T-helper 1 cell treated with Interleukin-12 subunit alpha and Interleukin-12 subunit beta and Interleukin-4 antibody, amounts not matched to agents 30 μg/mL and 1 μg/mL, for 36 hours (primary cell): Measurements from ENCODE around the gene FBXO31.
"Not testable (repeated sequence)": the region's sequence is repeated elsewhere in the genome, so short reads cannot be mapped to it uniquely, and the experiment has no call there.

ENCODE experiments used
- H3K27ac Mint-ChIP-seq: one replicate; pipeline ENCODE4 v1.8.0; 2021; ENCODE audit warnings: mild to moderate bottlenecking, mixed read lengths
- H3K27me3 Mint-ChIP-seq: one replicate; pipeline ENCODE4 v1.8.0; 2021; ENCODE audit warnings: low read depth, mixed read lengths
- H3K36me3 Mint-ChIP-seq: one replicate; pipeline ENCODE4 v1.8.0; 2021; ENCODE audit warnings: low read depth, mixed read lengths
- H3K4me1 Mint-ChIP-seq: one replicate; pipeline ENCODE4 v1.8.0; 2021; ENCODE audit warnings: low read depth, mixed read lengths
- H3K4me3 Mint-ChIP-seq: one replicate; pipeline ENCODE4 v1.8.0; 2021; ENCODE audit warnings: mild to moderate bottlenecking, moderate library complexity, mixed read lengths
- H3K9me3 Mint-ChIP-seq: one replicate; pipeline ENCODE4 v1.8.0; 2021; ENCODE audit warnings: mixed read lengths

Gene FBXO31

DNA sequence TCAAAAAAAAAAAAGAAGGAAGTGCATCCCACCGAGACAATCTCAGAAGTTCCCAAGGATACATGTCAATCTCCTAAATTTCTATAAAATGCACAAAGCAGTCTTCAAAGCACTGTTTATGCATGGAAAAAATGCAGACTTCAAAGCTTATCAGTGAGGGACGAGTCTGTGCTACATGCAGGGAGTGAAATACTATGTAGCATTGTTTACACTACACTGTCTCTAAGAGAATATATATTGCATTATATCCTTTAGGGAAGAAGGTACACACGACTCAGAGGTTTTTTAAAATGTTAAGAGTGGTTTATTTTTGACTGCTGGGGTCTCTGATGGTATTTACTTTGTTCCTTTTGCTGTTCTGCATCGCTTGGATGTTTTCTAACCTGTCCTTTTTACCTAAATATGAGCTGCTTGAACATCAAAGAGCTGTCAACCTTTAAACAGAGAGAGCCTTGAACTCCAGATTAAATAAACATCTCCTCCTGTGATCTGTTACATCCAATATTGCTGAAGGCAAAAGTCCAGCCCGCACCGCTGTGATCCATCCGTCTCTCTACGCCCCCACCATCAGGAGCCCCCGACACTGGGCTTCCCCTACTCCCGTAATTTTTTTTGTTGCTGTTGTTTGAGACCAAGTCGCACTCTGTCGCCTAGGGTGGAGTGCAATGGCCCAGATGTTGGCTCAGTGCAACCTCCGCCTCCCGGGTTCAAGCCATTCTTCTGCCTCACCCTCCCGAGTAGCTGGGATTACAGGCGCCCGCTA is 1.4 kb downstream of the FBXO31 start:
- Mint-ChIP-seq H3K27ac (peak overlapping the region; percentile 88), H3K27me3 (no peaks in the 10 kb centered on the region), H3K36me3 (peaks cover 7% of the 10 kb centered on the region), H3K4me1 (peaks cover 38% of the 10 kb centered on the region), H3K9me3 (no peaks in the 10 kb centered on the region), H3K4me3 (peak overlapping the region; percentile 80)

DNA sequence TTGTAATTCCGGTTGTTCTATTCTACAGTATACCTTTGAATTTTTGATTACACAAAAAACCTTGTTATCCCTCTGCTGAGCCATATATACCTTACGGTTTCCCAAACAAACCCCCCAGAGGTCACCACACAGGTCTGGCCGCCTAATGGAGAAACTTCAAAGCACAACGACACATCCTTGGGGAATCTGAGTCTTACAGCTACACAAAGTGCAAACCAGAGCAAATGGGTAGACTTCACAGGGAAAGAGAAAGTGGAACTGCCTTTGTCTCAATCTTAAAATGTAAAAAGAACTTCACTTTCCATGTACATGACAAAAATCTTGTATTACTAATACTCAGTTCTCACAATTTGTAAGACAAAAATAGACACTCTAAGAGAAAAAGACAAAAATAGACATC is 2.7 kb downstream of the FBXO31 start:
- Mint-ChIP-seq H3K9me3 (no peaks in the 10 kb centered on the region), H3K36me3 (peaks cover 10% of the 10 kb centered on the region), H3K4me3 (peak overlapping the region; percentile 82), H3K27ac (peak overlapping the region; percentile 88), H3K4me1 (peaks cover 29% of the 10 kb centered on the region), H3K27me3 (no peaks in the 10 kb centered on the region)

DNA sequence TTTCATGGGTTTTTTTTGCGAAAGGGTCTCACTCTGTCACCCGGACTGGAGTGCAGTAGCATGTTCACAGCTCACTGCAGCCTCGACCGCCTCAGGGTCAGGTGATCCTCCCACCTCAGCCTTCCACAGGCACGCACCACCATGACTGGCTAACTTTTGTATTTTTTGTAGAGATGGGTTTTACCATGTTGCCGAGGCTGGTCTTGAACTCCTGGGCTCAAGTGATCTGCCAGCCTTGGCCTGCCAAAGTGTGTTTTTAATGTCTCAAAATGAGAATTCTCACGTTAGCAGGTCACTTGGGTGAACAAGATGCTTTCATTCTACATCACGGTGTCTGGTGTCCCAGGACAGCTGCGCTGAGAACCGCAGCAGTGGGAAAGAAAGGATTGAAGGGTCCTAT is 3.2 kb downstream of the FBXO31 start:
- Mint-ChIP-seq H3K27ac (peak overlapping the region; percentile 88), H3K9me3 (no peaks in the 10 kb centered on the region), H3K36me3 (peaks cover 10% of the 10 kb centered on the region), H3K4me1 (peaks cover 31% of the 10 kb centered on the region), H3K4me3 (no peak overlapping the region), H3K27me3 (no peaks in the 10 kb centered on the region)

DNA sequence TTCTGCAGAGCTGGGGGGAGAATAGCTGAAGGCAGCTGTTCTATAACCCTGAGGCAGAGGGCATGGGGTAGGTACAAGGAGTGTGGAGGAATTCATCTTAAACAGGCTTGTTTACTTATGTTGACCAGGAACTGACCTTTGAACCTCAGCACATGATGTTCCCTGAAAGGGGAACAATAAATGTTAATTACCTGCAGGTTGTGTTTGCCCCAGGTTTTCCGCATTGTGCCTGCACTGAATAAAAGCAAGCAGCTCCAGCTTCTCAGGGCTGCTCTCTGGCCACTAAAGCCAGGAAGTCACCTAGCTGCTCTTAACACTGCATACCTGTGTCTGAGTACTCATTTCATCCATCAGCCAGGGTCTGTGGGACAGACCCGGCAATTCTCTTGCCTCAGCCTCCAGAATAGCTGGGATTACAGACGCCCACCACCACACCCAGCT is 4.2 kb downstream of the FBXO31 start:
- not testable (repeated sequence) for H3K27ac Mint-ChIP-seq, H3K9me3 Mint-ChIP-seq, H3K36me3 Mint-ChIP-seq, H3K4me3 Mint-ChIP-seq, H3K27me3 Mint-ChIP-seq
- peaks cover 30% of the 10 kb centered on the region for H3K4me1 Mint-ChIP-seq

DNA sequence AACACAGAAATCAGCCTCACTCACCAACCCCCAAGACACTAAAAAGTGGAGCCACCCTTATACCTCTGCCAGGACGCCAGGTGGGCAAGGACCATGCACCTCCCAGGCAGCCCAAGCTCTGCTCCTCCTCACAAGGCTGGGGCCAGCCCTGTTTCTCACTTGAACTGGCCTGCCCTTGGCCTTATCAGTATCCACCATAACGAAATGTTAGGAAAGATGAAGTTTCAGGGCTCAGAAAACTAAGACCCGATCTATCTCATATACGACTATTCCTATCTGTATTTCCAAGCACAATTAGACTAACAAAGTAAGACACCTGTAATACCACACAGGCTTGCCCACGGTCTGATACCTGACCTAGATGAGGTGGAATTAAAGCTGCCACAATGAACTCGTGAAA is 6.9 kb downstream of the FBXO31 start:
- no peak overlapping the region for H3K27ac Mint-ChIP-seq
- H3K27me3 Mint-ChIP-seq: no peaks in the 10 kb centered on the region
- no peaks in the 10 kb centered on the region for H3K9me3 Mint-ChIP-seq
- H3K36me3 Mint-ChIP-seq: peaks cover 8% of the 10 kb centered on the region
- H3K4me1 Mint-ChIP-seq: peaks cover 20% of the 10 kb centered on the region
- no peak overlapping the region for H3K4me3 Mint-ChIP-seq

DNA sequence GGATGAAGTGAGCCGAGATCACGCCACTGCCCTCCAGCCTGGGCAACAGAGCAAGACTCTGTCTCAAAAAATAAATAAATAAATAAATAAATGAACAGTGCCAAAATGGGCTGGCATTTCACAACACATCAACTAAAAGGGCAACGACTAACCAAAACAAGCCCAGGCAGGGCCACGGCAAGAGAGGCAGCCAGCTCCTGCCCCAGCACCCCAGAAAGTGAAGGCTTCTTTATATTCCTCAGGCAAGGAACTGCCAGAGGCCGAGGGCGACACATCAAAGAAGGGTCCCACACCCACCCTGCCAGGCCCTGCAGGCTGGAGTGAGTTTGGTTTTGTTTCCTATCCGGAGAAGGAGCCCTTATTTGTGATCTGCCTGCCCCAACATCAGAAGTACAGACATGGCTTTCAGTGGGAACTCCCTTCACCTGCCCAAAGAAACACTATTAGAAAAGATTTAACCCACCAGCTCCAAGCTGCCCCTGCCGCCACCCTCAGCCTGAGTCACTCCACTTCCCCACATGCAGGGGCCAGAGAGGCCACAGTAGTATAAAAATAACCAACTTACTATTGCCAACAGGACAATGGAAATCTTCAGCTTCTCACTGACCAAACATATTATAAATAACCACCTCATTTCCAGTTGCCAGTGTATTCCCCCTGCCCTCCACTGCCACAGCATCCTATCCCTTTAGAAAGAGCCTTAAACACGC is 8.0 kb downstream of the FBXO31 start:
- Mint-ChIP-seq H3K9me3 (no peaks in the 10 kb centered on the region), H3K27me3 (no peaks in the 10 kb centered on the region), H3K4me3 (no peak overlapping the region), H3K36me3 (peaks cover 2% of the 10 kb centered on the region), H3K27ac (no peak overlapping the region), H3K4me1 (peaks cover 16% of the 10 kb centered on the region)

DNA sequence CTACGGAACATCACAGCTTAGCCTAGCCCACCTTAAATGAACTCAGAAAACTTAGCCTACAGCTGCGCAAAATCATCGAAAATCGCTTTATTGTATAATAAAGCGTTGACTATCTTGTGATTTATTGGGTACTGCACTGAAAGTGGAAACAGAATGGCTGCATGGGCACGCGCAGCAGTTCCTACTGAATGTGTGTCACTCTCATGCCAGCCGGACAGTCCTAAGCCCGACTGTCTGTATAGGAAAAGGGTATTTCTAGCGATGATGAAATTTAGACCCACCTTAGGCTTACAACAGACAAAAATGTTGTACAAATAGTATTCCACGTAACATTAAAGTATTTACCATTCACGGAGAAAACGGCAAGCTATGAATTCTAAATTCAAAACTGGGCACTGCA is 9.3 kb downstream of the FBXO31 start:
- no peak overlapping the region for H3K4me3 Mint-ChIP-seq
- no peaks in the 10 kb centered on the region for H3K9me3 Mint-ChIP-seq
- H3K36me3 Mint-ChIP-seq: peaks cover 2% of the 10 kb centered on the region
- peaks cover 14% of the 10 kb centered on the region for H3K4me1 Mint-ChIP-seq
- H3K27me3 Mint-ChIP-seq: no peaks in the 10 kb centered on the region
- no peak overlapping the region for H3K27ac Mint-ChIP-seq

DNA sequence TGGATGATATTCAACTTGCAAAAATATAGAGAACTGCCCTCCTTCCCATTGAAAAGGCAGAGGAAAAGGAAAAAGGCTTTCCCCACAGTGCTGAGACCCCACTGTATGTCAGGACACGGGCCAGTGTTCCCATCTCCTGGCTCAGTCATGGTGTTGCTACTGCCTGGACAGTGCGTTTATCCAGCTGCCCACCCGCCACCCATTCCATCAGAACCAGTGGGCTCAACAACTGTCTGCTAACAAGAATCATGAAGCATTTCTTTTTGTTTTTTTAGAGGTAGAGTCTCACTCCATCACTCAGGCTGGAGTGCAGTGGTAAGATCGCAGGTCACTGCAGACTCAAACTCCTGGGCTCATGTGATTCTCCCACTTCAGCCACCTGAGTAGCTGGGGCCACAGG is 11.3 kb downstream of the FBXO31 start:
- H3K4me1 Mint-ChIP-seq: peaks cover 16% of the 10 kb centered on the region
- H3K4me3 Mint-ChIP-seq: no peak overlapping the region

DNA sequence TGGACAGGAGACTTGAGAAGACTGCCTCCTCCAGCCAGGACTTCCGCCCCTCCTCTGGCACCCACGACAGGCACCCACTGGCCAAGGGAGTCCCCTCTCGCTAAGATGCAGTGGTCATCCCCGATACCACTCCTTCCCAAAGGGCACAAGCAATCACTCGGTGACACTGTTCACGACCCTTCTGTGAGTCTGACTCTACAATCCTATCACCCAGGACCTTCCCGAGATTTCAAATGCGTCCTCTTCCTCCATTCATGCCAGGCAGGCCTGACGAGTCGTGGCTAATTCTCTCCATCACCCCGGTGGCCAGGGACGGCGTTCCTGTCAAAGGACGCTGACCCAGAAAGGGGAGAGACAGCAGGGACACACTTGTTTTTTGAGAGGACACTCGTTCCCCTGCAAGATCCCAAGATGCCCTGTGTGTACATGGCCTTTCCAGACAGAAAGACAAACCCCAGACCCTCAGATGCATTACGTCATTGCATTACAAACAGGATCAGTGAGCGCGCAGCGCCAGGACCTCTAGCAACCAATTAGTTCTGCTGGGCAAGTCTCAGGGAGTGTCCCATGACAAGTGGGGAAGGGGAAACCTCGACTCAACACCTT is 12.2 kb downstream of the FBXO31 start:
- peaks cover 16% of the 10 kb centered on the region for H3K4me1 Mint-ChIP-seq
- H3K27ac Mint-ChIP-seq: no peak overlapping the region
- H3K36me3 Mint-ChIP-seq: no peaks in the 10 kb centered on the region

More for the DNA sequence above, 11.3 kb downstream of the FBXO31 start:
- H3K27ac Mint-ChIP-seq: no peak overlapping the region
- peaks cover 2% of the 10 kb centered on the region for H3K36me3 Mint-ChIP-seq
- no peaks in the 10 kb centered on the region for H3K9me3 Mint-ChIP-seq
- no peaks in the 10 kb centered on the region for H3K27me3 Mint-ChIP-seq

DNA sequence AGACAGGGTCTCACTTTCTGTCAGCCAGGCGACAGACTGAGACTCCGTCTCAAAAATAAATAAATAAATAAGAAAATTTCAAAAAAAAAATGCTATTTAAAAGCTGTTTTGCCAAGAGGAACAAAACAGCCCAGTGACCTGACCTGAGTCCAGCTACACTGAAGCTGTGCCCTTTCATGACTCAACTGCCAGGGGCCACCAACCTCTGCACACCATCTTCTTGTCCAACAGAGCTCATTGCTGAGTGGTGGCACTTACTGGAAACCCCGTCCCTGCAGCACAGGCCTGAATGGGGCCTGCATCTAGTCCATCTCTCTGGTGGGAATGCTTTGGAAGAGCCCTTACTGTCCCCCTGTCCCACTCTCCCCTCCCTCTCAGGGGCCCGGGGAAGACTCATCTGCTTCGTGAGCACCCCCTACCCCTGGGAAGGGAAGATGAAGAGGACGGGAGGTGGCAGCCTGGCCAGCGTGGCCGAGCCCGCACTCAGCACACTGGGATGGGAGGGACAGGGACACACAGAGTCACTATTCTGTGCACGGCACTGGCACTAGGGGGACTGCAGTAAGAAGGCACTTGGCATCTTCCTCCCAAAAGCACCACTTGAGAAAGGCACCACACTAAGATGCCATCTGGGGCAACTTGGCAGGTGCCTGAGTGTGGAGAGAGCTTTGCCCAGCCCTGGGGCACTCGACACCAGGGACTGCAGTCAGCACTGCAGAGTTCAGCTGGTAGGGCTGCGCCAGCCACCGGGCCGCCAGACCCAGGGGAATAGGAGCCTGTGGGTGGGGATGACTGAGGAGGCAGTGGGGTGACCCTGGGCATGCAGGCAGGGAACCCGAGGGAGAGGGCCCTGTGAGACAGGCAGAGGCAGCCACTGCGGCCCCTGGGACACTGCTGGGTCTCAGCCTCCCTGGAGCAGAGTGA is 13.5 kb downstream of the FBXO31 start:
- H3K27me3 Mint-ChIP-seq: no peaks in the 10 kb centered on the region
- no peaks in the 10 kb centered on the region for H3K9me3 Mint-ChIP-seq
- H3K27ac Mint-ChIP-seq: no peak overlapping the region
- no peaks in the 10 kb centered on the region for H3K36me3 Mint-ChIP-seq
- H3K4me1 Mint-ChIP-seq: peaks cover 14% of the 10 kb centered on the region
- no peak overlapping the region for H3K4me3 Mint-ChIP-seq

More for the DNA sequence above, 12.2 kb downstream of the FBXO31 start:
- Mint-ChIP-seq H3K4me3 (no peak overlapping the region), H3K9me3 (no peaks in the 10 kb centered on the region), H3K27me3 (no peaks in the 10 kb centered on the region)

DNA sequence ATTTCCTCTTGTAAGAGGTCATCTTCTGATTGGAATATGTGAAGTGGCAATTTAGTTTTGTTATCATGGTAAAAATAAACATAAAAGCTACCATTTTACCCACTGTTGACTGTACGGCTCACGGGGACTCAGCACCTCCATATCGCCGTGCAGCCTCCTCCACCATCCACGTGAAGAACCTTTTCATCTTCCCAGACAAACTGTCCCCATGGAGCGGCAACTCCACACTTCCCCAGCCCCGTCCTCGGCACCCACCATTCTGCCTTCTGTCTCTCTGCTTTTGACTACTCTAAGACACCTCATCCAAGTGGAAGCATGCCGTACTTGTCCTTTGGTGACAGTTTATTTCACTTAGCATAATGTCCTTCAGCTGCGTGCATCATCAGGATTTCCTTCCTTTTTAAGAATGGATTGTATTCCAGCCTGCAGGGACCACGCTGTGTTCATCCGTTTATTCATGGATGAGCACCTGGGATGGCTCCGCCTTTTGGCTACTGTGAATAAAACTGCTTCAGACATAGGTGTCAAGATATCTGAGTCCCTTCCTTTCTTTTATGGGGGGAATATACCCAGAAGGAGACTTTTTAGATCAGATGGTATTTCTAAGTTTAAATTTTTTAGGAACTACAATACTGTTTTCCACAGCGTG is 14.3 kb downstream of the FBXO31 start:
- H3K4me3 Mint-ChIP-seq: no peak overlapping the region
- peaks cover 21% of the 10 kb centered on the region for H3K4me1 Mint-ChIP-seq

DNA sequence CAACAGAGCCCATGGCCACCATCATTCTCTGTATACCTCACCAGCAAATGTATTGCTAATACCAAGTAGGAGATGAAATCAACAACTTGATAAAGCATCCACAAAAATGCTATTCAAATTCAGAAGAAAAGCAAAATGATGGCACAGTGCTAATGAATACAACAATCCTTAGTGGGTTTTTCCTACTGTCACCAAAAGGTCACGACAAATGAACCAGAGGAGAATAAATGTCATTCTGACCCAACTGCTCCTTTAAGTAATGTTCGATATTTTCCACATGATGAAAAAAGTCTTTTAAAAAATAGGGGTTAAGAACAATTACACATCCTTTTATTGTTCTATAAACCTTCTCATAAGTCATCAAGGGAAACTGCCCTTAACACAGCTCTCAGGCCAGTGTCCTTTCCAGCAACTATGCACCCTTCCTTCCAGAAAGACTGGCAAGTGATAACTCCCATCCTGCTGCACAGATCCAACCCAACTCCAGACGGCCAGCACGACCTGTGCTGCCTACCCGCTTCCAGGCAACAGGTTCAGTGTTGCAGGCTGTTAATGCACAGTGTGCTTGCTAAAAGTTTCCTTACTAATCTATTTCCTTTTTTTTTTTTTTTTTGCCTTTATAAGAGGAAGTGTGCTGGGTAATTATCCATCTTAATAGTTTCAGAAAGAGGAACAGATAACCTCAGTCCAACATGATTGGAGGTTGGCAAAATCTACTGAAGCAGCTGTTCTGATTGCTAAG is 15.4 kb downstream of the FBXO31 start:
- no peak overlapping the region for H3K27ac Mint-ChIP-seq
- H3K4me1 Mint-ChIP-seq: peaks cover 20% of the 10 kb centered on the region
- no peaks in the 10 kb centered on the region for H3K36me3 Mint-ChIP-seq
- H3K4me3 Mint-ChIP-seq: no peak overlapping the region
- no peaks in the 10 kb centered on the region for H3K27me3 Mint-ChIP-seq
- no peaks in the 10 kb centered on the region for H3K9me3 Mint-ChIP-seq

More for the DNA sequence above, 14.3 kb downstream of the FBXO31 start:
- Mint-ChIP-seq H3K36me3 (no peaks in the 10 kb centered on the region), H3K9me3 (no peaks in the 10 kb centered on the region), H3K27me3 (no peaks in the 10 kb centered on the region), H3K27ac (no peak overlapping the region)

DNA sequence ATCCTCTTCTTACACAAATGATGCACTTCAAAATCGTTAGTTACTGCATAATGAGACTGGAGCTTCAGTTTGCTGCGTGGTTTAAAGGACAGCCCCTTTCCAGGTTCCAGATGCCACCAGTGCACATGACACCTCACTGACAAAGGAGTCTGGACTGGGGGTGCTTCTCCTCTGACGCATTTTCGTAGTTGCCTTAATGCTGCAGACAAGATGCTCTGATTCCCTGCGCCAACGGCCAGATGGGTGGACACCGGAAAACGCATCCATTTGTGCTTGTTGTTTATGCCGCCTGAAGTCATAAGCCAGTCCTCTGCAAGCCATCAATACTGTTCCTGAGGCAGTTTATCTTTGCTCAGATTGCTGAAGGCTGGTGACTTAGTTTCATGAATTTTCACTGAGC is 16.0 kb downstream of the FBXO31 start:
- Mint-ChIP-seq H3K36me3 (no peaks in the 10 kb centered on the region), H3K27me3 (no peaks in the 10 kb centered on the region), H3K4me1 (peaks cover 20% of the 10 kb centered on the region), H3K4me3 (no peak overlapping the region), H3K27ac (no peak overlapping the region), H3K9me3 (no peaks in the 10 kb centered on the region)
